ENCODE measurements around the gene POFUT2. TPM values are rescaled to one million over a fixed set of nuclear protein-coding genes. Genes with fewer than 3 reads are reported as not detected.

POFUT2 gene
- total RNA-seq, 1 experiment from 2014 or later, result 28.2 TPM

DNA sequence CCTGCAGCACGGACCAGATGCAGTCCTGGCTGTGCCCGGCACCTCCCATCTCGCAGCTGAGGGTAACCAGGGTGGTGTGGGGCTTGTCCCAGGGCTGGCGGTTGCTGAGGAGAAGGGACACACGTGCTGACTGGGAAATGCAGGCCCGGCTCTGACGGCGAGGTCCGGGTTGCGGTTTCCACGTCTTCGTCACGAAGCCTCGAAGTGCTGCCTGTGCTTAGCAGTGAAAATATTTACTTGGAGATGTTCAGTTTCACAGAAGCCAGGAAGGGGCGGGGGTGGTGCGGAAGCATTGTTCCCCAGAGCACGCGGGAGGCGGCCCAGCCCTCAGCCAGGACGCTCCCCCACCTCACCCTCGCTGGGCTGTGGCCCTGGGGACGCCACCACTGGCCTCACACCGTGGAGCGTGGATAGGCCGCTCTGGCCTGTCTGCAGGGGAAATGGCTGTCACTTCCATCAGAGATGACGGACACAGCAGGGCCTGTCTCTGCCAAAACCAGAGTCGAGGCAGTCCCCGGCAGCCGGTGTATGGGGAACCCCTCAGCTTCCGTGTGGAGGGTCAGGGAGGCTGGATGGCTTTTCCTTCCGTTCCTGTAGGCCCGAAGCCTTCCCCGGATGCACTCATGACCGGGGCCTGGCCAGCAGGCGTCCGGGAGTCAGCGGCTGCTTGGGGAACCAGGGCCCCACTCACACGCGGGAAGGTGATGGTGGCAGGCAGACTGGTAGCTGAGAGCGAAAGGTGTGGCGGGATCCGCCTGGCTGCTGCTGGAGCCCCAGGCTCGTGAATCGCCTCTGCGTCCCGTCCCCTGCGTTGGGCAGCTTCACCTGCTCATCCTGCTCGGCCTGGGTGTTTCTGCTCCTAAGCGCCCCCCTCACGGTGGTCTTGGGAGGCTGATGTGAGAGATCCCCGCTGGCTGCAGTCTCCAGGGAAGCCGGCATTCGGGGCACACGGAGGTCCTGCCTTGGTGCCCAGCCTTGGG is 14.7 kb upstream of the POFUT2 start:
- Histone ChIP-seq H3K36me3 (ENCODE audit: low read depth, low read length) (no peaks in the 10 kb centered on the region), H3K9ac (ENCODE audit: low read length) (no peak overlapping the region), H3K9me2 (replicated peaks; ENCODE audit: low read length) (no peaks in the 10 kb centered on the region), H3F3A (ENCODE audit: low read length, unreplicated experiment) (no peaks in the 10 kb centered on the region), H3K9me3 (ENCODE audit: low read length) (no peaks in the 10 kb centered on the region), H3K27ac (ENCODE audit: low read length) (no peak overlapping the region), H4K20me1 (ENCODE audit: low read length) (no peaks in the 10 kb centered on the region), H3K4me1 (ENCODE audit: insufficient read depth, low read length) (no peaks in the 10 kb centered on the region), H3K4me3 (ENCODE audit: low read length) (no peak overlapping the region), H2AFZ (ENCODE audit: low read length) (no peak overlapping the region), H3K27me3 (ENCODE audit: low read length) (no peaks in the 10 kb centered on the region), H3K79me2 (ENCODE audit: low read length) (peaks cover 6% of the 10 kb centered on the region; the same call in 1 of the 2 replicates), H3K4me2 (ENCODE audit: low read length) (no peak overlapping the region)
- ChIA-PET CTCF (no interaction called here), POLR2A (ENCODE audit: unreplicated experiment) (no interaction called here)
- ATAC-seq, result no peak
- no peak for DNase-seq
- BruUV-seq (replicated peaks), result no TSS peak
- intact Hi-C loops (cut with micrococcal nuclease), result no loop called here
- TF ChIP-seq, protein P1, sequence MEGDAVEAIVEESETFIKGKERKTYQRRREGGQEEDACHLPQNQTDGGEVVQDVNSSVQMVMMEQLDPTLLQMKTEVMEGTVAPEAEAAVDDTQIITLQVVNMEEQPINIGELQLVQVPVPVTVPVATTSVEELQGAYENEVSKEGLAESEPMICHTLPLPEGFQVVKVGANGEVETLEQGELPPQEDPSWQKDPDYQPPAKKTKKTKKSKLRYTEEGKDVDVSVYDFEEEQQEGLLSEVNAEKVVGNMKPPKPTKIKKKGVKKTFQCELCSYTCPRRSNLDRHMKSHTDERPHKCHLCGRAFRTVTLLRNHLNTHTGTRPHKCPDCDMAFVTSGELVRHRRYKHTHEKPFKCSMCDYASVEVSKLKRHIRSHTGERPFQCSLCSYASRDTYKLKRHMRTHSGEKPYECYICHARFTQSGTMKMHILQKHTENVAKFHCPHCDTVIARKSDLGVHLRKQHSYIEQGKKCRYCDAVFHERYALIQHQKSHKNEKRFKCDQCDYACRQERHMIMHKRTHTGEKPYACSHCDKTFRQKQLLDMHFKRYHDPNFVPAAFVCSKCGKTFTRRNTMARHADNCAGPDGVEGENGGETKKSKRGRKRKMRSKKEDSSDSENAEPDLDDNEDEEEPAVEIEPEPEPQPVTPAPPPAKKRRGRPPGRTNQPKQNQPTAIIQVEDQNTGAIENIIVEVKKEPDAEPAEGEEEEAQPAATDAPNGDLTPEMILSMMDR (conservative IDR thresholded peaks at IDR 0.05; ENCODE audit: low read depth, low read length), result no peak
- TF ChIP-seq EZH2phosphoT487 (IDR thresholded peaks at IDR 0.05; ENCODE audit: borderline replicate concordance, low read length), result no peak

DNA sequence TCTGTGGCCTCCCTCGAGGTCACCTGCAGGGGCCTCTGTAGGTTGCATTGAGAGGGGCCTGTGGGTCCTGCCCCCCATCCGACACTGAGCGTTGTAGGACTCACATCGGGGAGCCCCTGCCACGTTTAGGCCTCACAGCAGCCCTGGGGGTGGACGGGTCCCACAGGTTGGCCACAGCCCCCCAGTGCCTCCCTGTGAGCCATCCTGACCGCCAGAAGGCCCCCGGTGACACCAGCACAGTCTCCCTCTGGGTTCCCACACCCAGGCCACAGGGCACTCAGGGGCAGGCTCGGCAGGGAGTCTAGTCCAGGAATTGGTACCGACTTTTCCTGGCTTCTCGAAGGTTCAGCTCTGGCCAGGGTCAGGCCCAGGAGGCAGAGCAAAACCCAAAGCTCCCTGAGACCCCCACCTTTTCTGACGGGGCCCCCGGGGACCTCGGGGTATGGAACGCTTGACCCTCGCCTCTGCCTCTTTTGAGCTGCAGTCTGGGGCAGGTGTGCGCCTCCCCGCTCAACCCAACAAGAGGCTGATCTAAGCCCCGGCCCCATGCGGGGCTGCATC is 13.9 kb upstream of the POFUT2 start:
- ATAC-seq (no peak), DNase-seq (no peak)
- H3K4me2 ChIP-seq (ENCODE audit: low read length), result no peak overlapping the region
- CTCF ChIA-PET, result no interaction called here
- no peaks in the 10 kb centered on the region for H3K9me3 ChIP-seq (ENCODE audit: low read length)
- no peak overlapping the region for H2AFZ ChIP-seq (ENCODE audit: low read length)
- peaks cover 4% of the 10 kb centered on the region for H3K4me1 ChIP-seq (ENCODE audit: insufficient read depth, low read length)
- H3K36me3 ChIP-seq (ENCODE audit: low read depth, low read length), result no peaks in the 10 kb centered on the region
- POLR2A ChIA-PET (ENCODE audit: unreplicated experiment), result no interaction called here
- no peak overlapping the region for H3K27ac ChIP-seq (ENCODE audit: low read length)
- no peaks in the 10 kb centered on the region for H3K27me3 ChIP-seq (ENCODE audit: low read length)
- H3F3A ChIP-seq (ENCODE audit: low read length, unreplicated experiment), result no peaks in the 10 kb centered on the region
- H3K79me2 ChIP-seq (ENCODE audit: low read length), result peaks cover 13% of the 10 kb centered on the region
- H4K20me1 ChIP-seq (ENCODE audit: low read length), result no peaks in the 10 kb centered on the region
- H3K9ac ChIP-seq (ENCODE audit: low read length), result no peak overlapping the region
- no peak overlapping the region for H3K4me3 ChIP-seq (ENCODE audit: low read length)
- TF ChIP-seq, protein P1 (conservative IDR thresholded peaks at IDR 0.05; ENCODE audit: low read depth, low read length), result no peak
- no peak for TF ChIP-seq EZH2phosphoT487 (IDR thresholded peaks at IDR 0.05; ENCODE audit: borderline replicate concordance, low read length)
- no peak for TF ChIP-seq EZH2 (IDR thresholded peaks at IDR 0.05; ENCODE audit: low read length, unreplicated experiment)
- H3K9me2 ChIP-seq (replicated peaks; ENCODE audit: low read length), result no peaks in the 10 kb centered on the region
- BruUV-seq (replicated peaks), result no TSS peak
- intact Hi-C loops (cut with micrococcal nuclease), result no loop called here

Measured in PC-3 (cell line).